ENCODE measurements around the gene MYO3B. TPM values are rescaled to one million over a fixed set of nuclear protein-coding genes. Genes with fewer than 3 reads are reported as not detected.

MYO3B gene
- total RNA-seq, 1 donor from 2014 or later: not detected

- no peak for DNase-seq (ENCODE audit: low spot score, unreplicated experiment)
- H3K4me3 Mint-ChIP-seq (ENCODE audit: low read depth): no peak overlapping the region
- TF ChIP-seq CTCF (IDR thresholded peaks at IDR 0.05; ENCODE audit: unreplicated experiment): no peak
- H3K27ac Mint-ChIP-seq: no peak overlapping the region
- no peaks in the 10 kb centered on the region for H3K36me3 Mint-ChIP-seq (ENCODE audit: insufficient read depth)
- H3K27me3 Mint-ChIP-seq: no peaks in the 10 kb centered on the region
- no peaks in the 10 kb centered on the region for H3K9me3 Mint-ChIP-seq (ENCODE audit: low read depth)
- peaks cover 5% of the 10 kb centered on the region for H3K4me1 Mint-ChIP-seq (ENCODE audit: low read depth)
Measured at GRCh38 chr2:170656669-170657068, 478.7 kb downstream of the MYO3B start.

- H3K4me1 Mint-ChIP-seq (ENCODE audit: low read depth): peaks cover 5% of the 10 kb centered on the region
- H3K36me3 Mint-ChIP-seq (ENCODE audit: insufficient read depth): no peaks in the 10 kb centered on the region
- no peak overlapping the region for H3K27ac Mint-ChIP-seq
- TF ChIP-seq CTCF (IDR thresholded peaks at IDR 0.05; ENCODE audit: unreplicated experiment): no peak
- no peaks in the 10 kb centered on the region for H3K9me3 Mint-ChIP-seq (ENCODE audit: low read depth)
- H3K4me3 Mint-ChIP-seq (ENCODE audit: low read depth): no peak overlapping the region
- H3K27me3 Mint-ChIP-seq: no peaks in the 10 kb centered on the region
- no peak for DNase-seq (ENCODE audit: low spot score, unreplicated experiment)
Measured at GRCh38 chr2:170660409-170660808, 482.5 kb downstream of the MYO3B start.

- Mint-ChIP-seq H3K27me3 (no peaks in the 10 kb centered on the region), H3K9me3 (ENCODE audit: low read depth) (no peaks in the 10 kb centered on the region), H3K27ac (no peak overlapping the region), H3K4me1 (ENCODE audit: low read depth) (peaks cover 8% of the 10 kb centered on the region), H3K4me3 (ENCODE audit: low read depth) (no peak overlapping the region), H3K36me3 (ENCODE audit: insufficient read depth) (no peaks in the 10 kb centered on the region)
- DNase-seq (ENCODE audit: low spot score, unreplicated experiment): no peak
- TF ChIP-seq CTCF (IDR thresholded peaks at IDR 0.05; ENCODE audit: unreplicated experiment): no peak
Measured at GRCh38 chr2:170665743-170666142, 487.8 kb downstream of the MYO3B start.

- Mint-ChIP-seq H3K9me3 (ENCODE audit: low read depth) (no peaks in the 10 kb centered on the region), H3K36me3 (ENCODE audit: insufficient read depth) (no peaks in the 10 kb centered on the region), H3K4me1 (ENCODE audit: low read depth) (peaks cover 8% of the 10 kb centered on the region), H3K27ac (no peak overlapping the region), H3K4me3 (ENCODE audit: low read depth) (no peak overlapping the region), H3K27me3 (no peaks in the 10 kb centered on the region)
- DNase-seq (ENCODE audit: low spot score, unreplicated experiment): no peak
- no peak for TF ChIP-seq CTCF (IDR thresholded peaks at IDR 0.05; ENCODE audit: unreplicated experiment)
Measured at GRCh38 chr2:170669909-170670308, 492.0 kb downstream of the MYO3B start.

- no peak for TF ChIP-seq CTCF (IDR thresholded peaks at IDR 0.05; ENCODE audit: unreplicated experiment)
- H3K27me3 Mint-ChIP-seq: no peaks in the 10 kb centered on the region
- H3K9me3 Mint-ChIP-seq (ENCODE audit: low read depth): no peaks in the 10 kb centered on the region
- no peaks in the 10 kb centered on the region for H3K36me3 Mint-ChIP-seq (ENCODE audit: insufficient read depth)
- H3K27ac Mint-ChIP-seq: no peak overlapping the region
- H3K4me1 Mint-ChIP-seq (ENCODE audit: low read depth): peaks cover 4% of the 10 kb centered on the region
- DNase-seq (ENCODE audit: low spot score, unreplicated experiment): no peak
- H3K4me3 Mint-ChIP-seq (ENCODE audit: low read depth): no peak overlapping the region
Measured at GRCh38 chr2:170670651-170671050, 492.7 kb downstream of the MYO3B start.

Data from progenitor cell of endocrine pancreas (in vitro differentiated cells).